Ovary (tissue), 9 donors: ENCODE results near the gene SF3A2. TPM values are rescaled to one million over a fixed set of nuclear protein-coding genes. Genes with fewer than 3 reads are reported as not detected.

ENCODE experiments used
- DNase-seq, 5 donors: peaks; one replicate each; pipeline ENCODE4 v3.0.0-alpha.2; 2019 to 2020
- H3K27ac ChIP-seq, 2 donors: fragments of 200-600 bp; one replicate each; pipeline versions ENCODE4 v1.5.1 to v1.8.0; 2019 to 2022
- H3K27me3 ChIP-seq: fragments of 200-600 bp; one replicate; pipeline ENCODE4 v1.8.0; 2022
- H3K36me3 ChIP-seq: fragments of 200-600 bp; sonication (generic); one replicate; pipeline ENCODE4 v1.5.1; 2019
- H3K4me1 ChIP-seq: one replicate; pipeline ENCODE4 v1.8.1; 2013; ENCODE audit warnings: mild to moderate bottlenecking, moderate library complexity; ENCODE audit not compliant: insufficient read depth
- H3K4me3 ChIP-seq: fragments of 200-600 bp; sonication (generic); one replicate; pipeline ENCODE4 v1.5.1; 2017
- H3K9me3 ChIP-seq, 2 donors: fragments of 200-600 bp in 1 of 2; sonication (generic) in 1 of 2; one replicate each; pipeline versions ENCODE4 v1.5.1 to v1.8.1; 2013 to 2019; ENCODE audit warnings: mild to moderate bottlenecking in 1 of 2, moderate library complexity in 1 of 2
- CTCF ChIP-seq, 3 donors: fragments of 450-650 bp in 2 of 3; fragments of 200-600 bp in 1 of 3; IDR thresholded peaks; one replicate each; pipeline versions ENCODE4 v1.5.1 to v1.8.0; 2016 to 2022; ENCODE audit warnings: antibody characterized with exemption in 3 of 3, mild to moderate bottlenecking in 1 of 3
- EP300 ChIP-seq: sonication (generic); formaldehyde crosslinking; IDR thresholded peaks from one replicate; pipeline ENCODE4 v1.6.1; 2017; ENCODE audit warnings: antibody characterized with exemption
- POLR2A ChIP-seq: fragments of 450-650 bp; IDR thresholded peaks from one replicate; pipeline ENCODE4 v1.6.1; 2017; ENCODE audit warnings: antibody characterized with exemption, mild to moderate bottlenecking, moderate library complexity
- WGBS, 3 donors: extraction: QIAGEN DNeasy Blood & Tissue Kit in 1 of 3; methylation state at CpG; one replicate each; pipeline versions ENCODE4 v1.1.5 to v1.1.7; 2013 to 2017; 5-methylcytosine and 5-hydroxymethylcytosine counted together
- intact Hi-C, 4 donors: fragments of 100-400 bp; cut with DNase I; formaldehyde crosslinking; loops; one replicate each; pipeline versions ENCODE4 v1.11.0 to v1.15.1; 2022 to 2023
- polyA plus RNA-seq, 2 donors: library from polyadenylated mRNA; stranded (reverse); fragments of 200-250 nt in 1 of 2; fragments of 350-450 nt in 1 of 2; fragmentation: Illumina TruSeq in 1 of 2; extraction: RNeasy Lipid Tissue Mini Kit (QIAGEN cat#74804) in 1 of 2; gene quantifications; one replicate each; pipeline ENCODE4 v1.2.3, GENCODE V29; 2013 to 2014
- total RNA-seq, 7 donors: library from RNA; depleted of rRNA in 2 of 7; stranded (reverse); fragments of >200 nt in 2 of 7; fragmentation: NEBNext Ultra II Directional in 3 of 7; extraction: Animal tissue kit (Norgen Biotek cat#: 25700) in 3 of 7; gene quantifications; one replicate each; pipeline versions ENCODE4 v1.1.0 to v1.2.4, GENCODE V29; 2016 to 2023
- donor health status: DM: no; HTN: no; CAD: no; lungs with moderate emphysema.
- donor health status: DM: no; HTN: no; CAD: no.
- donor health status: Bipolar disorder and iron deficiency.
- donor health status: DM: yes; HTN: yes; CAD: no.
- donor health status: DM: no; HTN: no; CAD: no.
- donor health status: DM: yes; HTN: yes; CAD: no.

Gene SF3A2
- total and polyA plus RNA-seq, 9 donors, result 13.7 to 137 (median 89.8) TPM

GRCh38 chr19:2193807-2194206, 42.8 kb upstream of the SF3A2 start:
- intact Hi-C loops, result no loop called here
- 94% methylated on average over 17 to 18 of the region's 18 CpGs for WGBS, 3 donors
- H3K4me1 ChIP-seq, result no peaks in the 10 kb centered on the region
- no peak for DNase-seq
- no peaks in the 10 kb centered on the region for H3K9me3 ChIP-seq
- no peak overlapping the region for H3K27ac ChIP-seq
- H3K4me3 ChIP-seq, result no peak overlapping the region
- TF ChIP-seq POLR2A (no peak), EP300 (no peak), CTCF (IDR thresholded peaks at IDR 0.05) (no peak)
- no peaks in the 10 kb centered on the region for H3K36me3 ChIP-seq
- no peaks in the 10 kb centered on the region for H3K27me3 ChIP-seq

GRCh38 chr19:2194513-2195078, 42.0 kb upstream of the SF3A2 start:
- Histone ChIP-seq H3K4me3 (no peak overlapping the region), H3K4me1 (no peaks in the 10 kb centered on the region), H3K9me3 (no peaks in the 10 kb centered on the region), H3K36me3 (no peaks in the 10 kb centered on the region), H3K27me3 (no peaks in the 10 kb centered on the region), H3K27ac (no peak overlapping the region)
- 87 to 92% (median 90%) methylated on average over 25 of the region's 25 CpGs for WGBS, 3 donors
- TF ChIP-seq POLR2A, result no peak
- no peak for TF ChIP-seq EP300
- no peak for TF ChIP-seq CTCF (IDR thresholded peaks at IDR 0.05)
- intact Hi-C loops, result no loop called here
- no peak for DNase-seq

- TF ChIP-seq EP300, result no peak
- TF ChIP-seq POLR2A, result no peak
- no peak for TF ChIP-seq CTCF (IDR thresholded peaks at IDR 0.05)
- intact Hi-C loops, result no loop called here
Measured at GRCh38 chr19:2195361-2195760, 41.3 kb upstream of the SF3A2 start.

GRCh38 chr19:2195914-2196313, 40.7 kb upstream of the SF3A2 start:
- intact Hi-C loops, result no loop called here

More at GRCh38 chr19:2195361-2195760, 41.3 kb upstream of the SF3A2 start:
- no peaks in the 10 kb centered on the region for H3K36me3 ChIP-seq
- H3K27ac ChIP-seq, result no peak overlapping the region
- no peaks in the 10 kb centered on the region for H3K4me1 ChIP-seq
- H3K27me3 ChIP-seq, result no peaks in the 10 kb centered on the region
- no peak overlapping the region for H3K4me3 ChIP-seq
- DNase-seq, result no peak
- 91 to 95% (median 93%) methylated on average over 13 of the region's 13 CpGs for WGBS, 3 donors
- no peaks in the 10 kb centered on the region for H3K9me3 ChIP-seq

More at GRCh38 chr19:2195914-2196313, 40.7 kb upstream of the SF3A2 start:
- no peak for TF ChIP-seq EP300
- no peak for TF ChIP-seq CTCF (IDR thresholded peaks at IDR 0.05)
- TF ChIP-seq POLR2A, result no peak
- no peaks in the 10 kb centered on the region for H3K36me3 ChIP-seq
- DNase-seq, result no peak
- no peak overlapping the region for H3K27ac ChIP-seq
- H3K9me3 ChIP-seq, result no peaks in the 10 kb centered on the region
- H3K4me3 ChIP-seq, result no peak overlapping the region
- WGBS, 3 donors, result 92 to 98% (median 97%) methylated on average over 12 to 19 of the region's 19 CpGs
- H3K27me3 ChIP-seq, result no peaks in the 10 kb centered on the region
- no peaks in the 10 kb centered on the region for H3K4me1 ChIP-seq
